Endothelial cell of umbilical vein (primary cell): ENCODE results near the gene CD86. TPM values are rescaled to one million over a fixed set of nuclear protein-coding genes. Genes with fewer than 3 reads are reported as not detected.

Source experiments
- BruUV-seq: library from RNA; stranded (reverse); fragments of 400-500 nt; replicated peaks from 2 replicates; lab custom pipeline; 2021; lab: Mats Ljungman, UMichigan
- CTCF ChIA-PET: fragments of 300-600, 350-600 bp; sonication (Branson Sonifier 250); formaldehyde crosslinking; loops from one replicate; lab custom pipeline; 2021; ENCODE audit warnings: antibody characterized with exemption, inconsistent platforms; lab: Charles Lee
- POLR2A ChIA-PET: fragments of 300-600, 350-600 bp; sonication (Branson Sonifier 250); formaldehyde crosslinking; loops from one replicate; lab custom pipeline; 2021; ENCODE audit warnings: antibody characterized with exemption, inconsistent platforms; lab: Charles Lee
- DNase-seq: peaks from one replicate; pipeline ENCODE4 v3.0.0-alpha.2; 2011; ENCODE audit warnings: low read depth, low spot score
- FAIRE-seq: peaks from 2 replicates; lab custom pipeline; 2011; peaks lifted over from hg19 to GRCh38; lab: Jason Lieb, UNC
- H2AFZ ChIP-seq: 2 replicates; pipeline ENCODE4 v1.6.0; 2012; ENCODE audit warnings: low read depth, low read length, control low read depth, inconsistent platforms
- H3K27ac ChIP-seq: 2 replicates; pipeline ENCODE4 v1.5.1; 2011; ENCODE audit warnings: low read depth, mild to moderate bottlenecking, control low read depth, low read length, moderate library complexity; ENCODE audit not compliant: insufficient read depth
- H3K27me3 ChIP-seq, 2 experiments: 2 replicates each; pipeline versions ENCODE4 v1.6.0 to v1.6.1; 2011; ENCODE audit warnings: low read length in 2 of 2, mixed read lengths in 1 of 2; ENCODE audit not compliant: control insufficient read depth in 2 of 2, insufficient read depth in 2 of 2
- H3K36me3 ChIP-seq, 2 experiments: 2 replicates in 1 of 2; 3 replicates in 1 of 2; pipeline ENCODE4 v1.5.1; 2011; ENCODE audit warnings: low read length in 2 of 2, mild to moderate bottlenecking in 1 of 2, moderate library complexity in 1 of 2; ENCODE audit not compliant: control insufficient read depth in 2 of 2, insufficient read depth in 2 of 2; ENCODE audit errors: extremely low read depth in 1 of 2
- H3K4me1 ChIP-seq: 3 replicates; pipeline ENCODE4 v1.5.1; 2011; ENCODE audit warnings: mild to moderate bottlenecking, low read length; ENCODE audit not compliant: control insufficient read depth, insufficient read depth; ENCODE audit errors: extremely low read depth
- H3K4me2 ChIP-seq: 2 replicates; pipeline ENCODE4 v1.6.1; 2011; ENCODE audit warnings: low read length, control low read depth, mixed read lengths; ENCODE audit not compliant: insufficient read depth
- H3K4me3 ChIP-seq, 3 experiments: fragments of 200-600 bp in 1 of 3; sonication (generic), shearing (Covaris generic) in 1 of 3; replicated peaks in 1 of 3; 2 replicates each; pipeline ENCODE4 v1.5.1; 2011 to 2016; ENCODE audit warnings: control low read depth in 3 of 3, low read length in 3 of 3, mild to moderate bottlenecking in 2 of 3, inconsistent platforms in 1 of 3, low read depth in 1 of 3, moderate library complexity in 1 of 3; ENCODE audit not compliant: insufficient read depth in 1 of 3
- H3K79me2 ChIP-seq: 2 replicates; pipeline ENCODE4 v1.6.0; 2012; ENCODE audit warnings: low read length, inconsistent platforms; ENCODE audit not compliant: control insufficient read depth, insufficient read depth
- H3K9ac ChIP-seq: replicated peaks from 2 replicates; pipeline ENCODE3; 2011; ENCODE audit warnings: low read length, control low read depth; ENCODE audit not compliant: insufficient read depth; ENCODE audit errors: extremely low read depth
- H3K9me1 ChIP-seq: replicated peaks from 3 replicates; pipeline ENCODE4 v1.6.0; 2011; ENCODE audit warnings: mild to moderate bottlenecking, low read length; ENCODE audit not compliant: control insufficient read depth, insufficient read depth; ENCODE audit errors: extremely low read depth
- H3K9me3 ChIP-seq: replicated peaks from 2 replicates; pipeline ENCODE4 v1.5.1; 2012; ENCODE audit warnings: low read length, inconsistent platforms; ENCODE audit not compliant: control insufficient read depth, insufficient read depth
- H4K20me1 ChIP-seq: replicated peaks from 2 replicates; pipeline ENCODE3; 2011; ENCODE audit warnings: mild to moderate bottlenecking, low read length; ENCODE audit not compliant: control insufficient read depth, insufficient read depth; ENCODE audit errors: extremely low read depth
- CTCF ChIP-seq, 2 donors: IDR thresholded peaks; 1 replicate in 1 of 2; 2 replicates in 1 of 2; pipeline ENCODE4 v1.5.1; 2011; ENCODE audit warnings: low read length in 2 of 2, mild to moderate bottlenecking in 2 of 2, moderate library complexity in 2 of 2, control low read depth in 1 of 2, inconsistent platforms in 1 of 2, low read depth in 1 of 2; ENCODE audit not compliant: insufficient read depth in 1 of 2; ENCODE audit errors: extremely low read depth in 1 of 2
- EZH2 ChIP-seq: IDR thresholded peaks from 2 replicates; pipeline ENCODE4 v1.6.1; 2012; ENCODE audit warnings: borderline replicate concordance, low read depth, mild to moderate bottlenecking, moderate library complexity, low read length, inconsistent platforms; ENCODE audit not compliant: severe bottlenecking
- GATA2 ChIP-seq: IDR thresholded peaks from 2 replicates; pipeline ENCODE4 v1.7.0; 2011; ENCODE audit warnings: low read depth, mild to moderate bottlenecking, moderate library complexity, mixed read lengths, low read length; ENCODE audit not compliant: insufficient read length, insufficient read depth
- JUN ChIP-seq: IDR thresholded peaks from 2 replicates; pipeline ENCODE4 v1.6.1; 2011; ENCODE audit warnings: borderline replicate concordance, low read depth; ENCODE audit not compliant: insufficient read length, insufficient read depth
- MYC ChIP-seq: IDR thresholded peaks from one replicate; pipeline ENCODE4 v1.6.1; 2011; ENCODE audit warnings: mild to moderate bottlenecking, low read depth, low read length
- POLR2A ChIP-seq: IDR thresholded peaks from 2 replicates; pipeline ENCODE4 v1.6.1; 2012; ENCODE audit warnings: low read depth, mild to moderate bottlenecking, control low read depth, low read length
- dilution Hi-C: fragments of 300-500 bp; cut with MboI; formaldehyde crosslinking; loops from one replicate; pipeline ENCODE4 v1.15.0; 2019; ENCODE audit warnings: low sequenced_read_pairs; ENCODE audit not compliant: extremely low pct_ligation_motif_present
- intact Hi-C: fragments of 100-400 bp; cut with micrococcal nuclease; formaldehyde crosslinking; loops from one replicate; pipeline ENCODE4 v1.10.0; 2022
- polyA plus RNA-seq, 4 experiments: library from polyadenylated mRNA; depleted of rRNA in 3 of 4; stranded (reverse) in 3 of 4; unstranded in 1 of 4; fragments of >200 nt; gene quantifications; 2 replicates each; pipeline versions ENCODE4 v1.2.1 to v1.2.3, GENCODE V29; 2011 to 2012; ENCODE audit warnings: missing spikeins in 1 of 4
- total RNA-seq: library from RNA; stranded (reverse); gene quantifications from 2 replicates; pipeline ENCODE4 v1.2.3, GENCODE V29; 2021

CD86 gene
- total and polyA plus RNA-seq, 2 donors (not counting 3 experiments of a cell fraction or from before 2014, with no cell fraction given) = not detected

- CTCF ChIA-PET = no interaction called here
- no peaks in the 10 kb centered on the region for H4K20me1 ChIP-seq
- no peak overlapping the region for H3K4me3 ChIP-seq
- intact Hi-C loops = no loop called here
- no peaks in the 10 kb centered on the region for H3K36me3 ChIP-seq
- no peaks in the 10 kb centered on the region for H3K79me2 ChIP-seq
- H3K4me1 ChIP-seq = no peaks in the 10 kb centered on the region
- H3K4me2 ChIP-seq = no peak overlapping the region
- DNase-seq = no peak
- no peak overlapping the region for H3K9ac ChIP-seq
- dilution Hi-C loops = no loop called here
- FAIRE-seq = no peak
- no peaks in the 10 kb centered on the region for H3K27me3 ChIP-seq
- no peak overlapping the region for H2AFZ ChIP-seq
- H3K9me3 ChIP-seq = no peaks in the 10 kb centered on the region
- BruUV-seq = no TSS peak
- no peak overlapping the region for H3K27ac ChIP-seq
- POLR2A ChIA-PET = no interaction called here
- H3K9me1 ChIP-seq = no peaks in the 10 kb centered on the region
- TF ChIP-seq EZH2 = no peak
- no peak for TF ChIP-seq JUN
- no peak for TF ChIP-seq CTCF (IDR thresholded peaks at IDR 0.05; ENCODE audit: extremely low read depth in 1 of 2, insufficient read depth in 1 of 2, low read depth in 1 of 2, low read length in 2 of 2)
- no peak for TF ChIP-seq GATA2
- TF ChIP-seq POLR2A = no peak
- TF ChIP-seq MYC = no peak
Measured at GRCh38 chr3:122060040-122060698, 5.0 kb downstream of the CD86 start.
